K562 (cell line): Measurements from ENCODE around the gene HCN4. TPM values are rescaled to one million over a fixed set of nuclear protein-coding genes. Genes with fewer than 3 reads are reported as not detected.

ENCODE experiments used
- PHF8 ChIP-seq: fragments of 200-600 bp; sonication (generic); IDR thresholded peaks from 2 replicates; pipeline ENCODE4 v1.6.1; 2012; ENCODE audit warnings: mixed run types, mild to moderate bottlenecking, inconsistent platforms, low read length, moderate library complexity, borderline replicate concordance
- PPARD ChIP-seq: fragments of 250-450 bp; sonication (Bioruptor Pico); IDR thresholded peaks from 2 replicates; pipeline ENCODE4 v1.8.0; 2022; ENCODE audit warnings: inconsistent platforms, mild to moderate bottlenecking, moderate library complexity
- polyA plus RNA-seq, 8 experiments: library from polyadenylated mRNA; depleted of rRNA in 4 of 8; stranded (reverse) in 5 of 8; unstranded in 3 of 8; fragments of >200 nt; fragmentation: Nextera tagmentation in 2 of 8; fragmentation: Illumina TruSeq in 1 of 8; extraction: Ambion mirVana in 2 of 8; extraction: Trizol in 1 of 8; gene quantifications; 2 replicates each; pipeline versions ENCODE4 v1.2.1 to v1.2.3, GENCODE V29; 2011 to 2014; ENCODE audit warnings: inconsistent platforms in 1 of 8, missing spikeins in 1 of 8
- total RNA-seq, 7 experiments: library from RNA; depleted of rRNA in 6 of 7; stranded (reverse); fragments of >200 nt in 6 of 7; fragmentation: Illumina TruSeq in 2 of 7; extraction: Trizol in 2 of 7; gene quantifications; 2 replicates each; pipeline versions ENCODE4 v1.2.1 to v1.2.3, GENCODE V29; 2011 to 2021; ENCODE audit warnings: low replicate concordance in 1 of 7
- TF ChIP-seq, protein P1 (sequence below): fragments of 250-450 bp; sonication (Bioruptor Pico); IDR thresholded peaks from 2 replicates; pipeline ENCODE4 v1.8.0; 2022; ENCODE audit warnings: inconsistent platforms
- TF ChIP-seq, protein P2 (sequence below), 2 experiments: IDR thresholded peaks in 1 of 2; conservative IDR thresholded peaks in 1 of 2; 2 replicates each; pipeline ENCODE4 v1.6.1; 2016; ENCODE audit warnings: low read depth in 2 of 2, mild to moderate bottlenecking in 1 of 2, missing compliant biosample characterization in 1 of 2, missing genetic modification characterization in 1 of 2, moderate library complexity in 1 of 2
- TF ChIP-seq, protein P3 (sequence below): fragments of 250-450 bp; sonication (Bioruptor Pico); IDR thresholded peaks from 2 replicates; pipeline ENCODE4 v1.5.0; 2020; ENCODE audit warnings: mild to moderate bottlenecking
- TF ChIP-seq, protein P4 (sequence below): sonication (generic); formaldehyde crosslinking; IDR thresholded peaks from 2 replicates; pipeline ENCODE4 v1.8.0; 2023; ENCODE audit warnings: mild to moderate bottlenecking, missing genetic modification reagents

Gene HCN4
- total and polyA plus RNA-seq, 9 of the 15 experiments (the other 6 are each of a cell fraction or from before 2014, with no cell fraction given): not detected

- TF ChIP-seq, protein P1, sequence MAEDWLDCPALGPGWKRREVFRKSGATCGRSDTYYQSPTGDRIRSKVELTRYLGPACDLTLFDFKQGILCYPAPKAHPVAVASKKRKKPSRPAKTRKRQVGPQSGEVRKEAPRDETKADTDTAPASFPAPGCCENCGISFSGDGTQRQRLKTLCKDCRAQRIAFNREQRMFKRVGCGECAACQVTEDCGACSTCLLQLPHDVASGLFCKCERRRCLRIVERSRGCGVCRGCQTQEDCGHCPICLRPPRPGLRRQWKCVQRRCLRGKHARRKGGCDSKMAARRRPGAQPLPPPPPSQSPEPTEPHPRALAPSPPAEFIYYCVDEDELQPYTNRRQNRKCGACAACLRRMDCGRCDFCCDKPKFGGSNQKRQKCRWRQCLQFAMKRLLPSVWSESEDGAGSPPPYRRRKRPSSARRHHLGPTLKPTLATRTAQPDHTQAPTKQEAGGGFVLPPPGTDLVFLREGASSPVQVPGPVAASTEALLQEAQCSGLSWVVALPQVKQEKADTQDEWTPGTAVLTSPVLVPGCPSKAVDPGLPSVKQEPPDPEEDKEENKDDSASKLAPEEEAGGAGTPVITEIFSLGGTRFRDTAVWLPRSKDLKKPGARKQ (CRISPR knock-in tag): no peak
- no peak for TF ChIP-seq PPARD (CRISPR knock-in tag)
- TF ChIP-seq, protein P2, sequence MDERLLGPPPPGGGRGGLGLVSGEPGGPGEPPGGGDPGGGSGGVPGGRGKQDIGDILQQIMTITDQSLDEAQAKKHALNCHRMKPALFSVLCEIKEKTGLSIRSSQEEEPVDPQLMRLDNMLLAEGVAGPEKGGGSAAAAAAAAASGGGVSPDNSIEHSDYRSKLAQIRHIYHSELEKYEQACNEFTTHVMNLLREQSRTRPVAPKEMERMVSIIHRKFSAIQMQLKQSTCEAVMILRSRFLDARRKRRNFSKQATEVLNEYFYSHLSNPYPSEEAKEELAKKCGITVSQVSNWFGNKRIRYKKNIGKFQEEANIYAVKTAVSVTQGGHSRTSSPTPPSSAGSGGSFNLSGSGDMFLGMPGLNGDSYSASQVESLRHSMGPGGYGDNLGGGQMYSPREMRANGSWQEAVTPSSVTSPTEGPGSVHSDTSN (CRISPR knock-in tag; IDR thresholded peaks at IDR 0.05; ENCODE audit: low read depth): no peak
- TF ChIP-seq, protein P2 (tag; conservative IDR thresholded peaks at IDR 0.05; ENCODE audit: low read depth): no peak
- TF ChIP-seq PHF8: no peak
- TF ChIP-seq, protein P3, sequence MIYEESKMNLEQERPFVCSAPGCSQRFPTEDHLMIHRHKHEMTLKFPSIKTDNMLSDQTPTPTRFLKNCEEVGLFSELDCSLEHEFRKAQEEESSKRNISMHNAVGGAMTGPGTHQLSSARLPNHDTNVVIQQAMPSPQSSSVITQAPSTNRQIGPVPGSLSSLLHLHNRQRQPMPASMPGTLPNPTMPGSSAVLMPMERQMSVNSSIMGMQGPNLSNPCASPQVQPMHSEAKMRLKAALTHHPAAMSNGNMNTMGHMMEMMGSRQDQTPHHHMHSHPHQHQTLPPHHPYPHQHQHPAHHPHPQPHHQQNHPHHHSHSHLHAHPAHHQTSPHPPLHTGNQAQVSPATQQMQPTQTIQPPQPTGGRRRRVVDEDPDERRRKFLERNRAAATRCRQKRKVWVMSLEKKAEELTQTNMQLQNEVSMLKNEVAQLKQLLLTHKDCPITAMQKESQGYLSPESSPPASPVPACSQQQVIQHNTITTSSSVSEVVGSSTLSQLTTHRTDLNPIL (CRISPR knock-in tag): no peak
- TF ChIP-seq, protein P4, sequence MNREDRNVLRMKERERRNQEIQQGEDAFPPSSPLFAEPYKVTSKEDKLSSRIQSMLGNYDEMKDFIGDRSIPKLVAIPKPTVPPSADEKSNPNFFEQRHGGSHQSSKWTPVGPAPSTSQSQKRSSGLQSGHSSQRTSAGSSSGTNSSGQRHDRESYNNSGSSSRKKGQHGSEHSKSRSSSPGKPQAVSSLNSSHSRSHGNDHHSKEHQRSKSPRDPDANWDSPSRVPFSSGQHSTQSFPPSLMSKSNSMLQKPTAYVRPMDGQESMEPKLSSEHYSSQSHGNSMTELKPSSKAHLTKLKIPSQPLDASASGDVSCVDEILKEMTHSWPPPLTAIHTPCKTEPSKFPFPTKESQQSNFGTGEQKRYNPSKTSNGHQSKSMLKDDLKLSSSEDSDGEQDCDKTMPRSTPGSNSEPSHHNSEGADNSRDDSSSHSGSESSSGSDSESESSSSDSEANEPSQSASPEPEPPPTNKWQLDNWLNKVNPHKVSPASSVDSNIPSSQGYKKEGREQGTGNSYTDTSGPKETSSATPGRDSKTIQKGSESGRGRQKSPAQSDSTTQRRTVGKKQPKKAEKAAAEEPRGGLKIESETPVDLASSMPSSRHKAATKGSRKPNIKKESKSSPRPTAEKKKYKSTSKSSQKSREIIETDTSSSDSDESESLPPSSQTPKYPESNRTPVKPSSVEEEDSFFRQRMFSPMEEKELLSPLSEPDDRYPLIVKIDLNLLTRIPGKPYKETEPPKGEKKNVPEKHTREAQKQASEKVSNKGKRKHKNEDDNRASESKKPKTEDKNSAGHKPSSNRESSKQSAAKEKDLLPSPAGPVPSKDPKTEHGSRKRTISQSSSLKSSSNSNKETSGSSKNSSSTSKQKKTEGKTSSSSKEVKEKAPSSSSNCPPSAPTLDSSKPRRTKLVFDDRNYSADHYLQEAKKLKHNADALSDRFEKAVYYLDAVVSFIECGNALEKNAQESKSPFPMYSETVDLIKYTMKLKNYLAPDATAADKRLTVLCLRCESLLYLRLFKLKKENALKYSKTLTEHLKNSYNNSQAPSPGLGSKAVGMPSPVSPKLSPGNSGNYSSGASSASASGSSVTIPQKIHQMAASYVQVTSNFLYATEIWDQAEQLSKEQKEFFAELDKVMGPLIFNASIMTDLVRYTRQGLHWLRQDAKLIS: no peak
Observed at GRCh38 chr15:73366766-73367623, 1.8 kb downstream of the HCN4 start (continued).
